HG03521 (cell line): ENCODE data around the gene GASK1A.

Experiments
- ATAC-seq: cut with Tn5 transposase; IDR thresholded peaks from one replicate; pipeline ENCODE4 v1.9.1; 2021; ENCODE audit warnings: mild to moderate bottlenecking, moderate library complexity; ENCODE audit not compliant: unreplicated experiment

GASK1A gene

DNA sequence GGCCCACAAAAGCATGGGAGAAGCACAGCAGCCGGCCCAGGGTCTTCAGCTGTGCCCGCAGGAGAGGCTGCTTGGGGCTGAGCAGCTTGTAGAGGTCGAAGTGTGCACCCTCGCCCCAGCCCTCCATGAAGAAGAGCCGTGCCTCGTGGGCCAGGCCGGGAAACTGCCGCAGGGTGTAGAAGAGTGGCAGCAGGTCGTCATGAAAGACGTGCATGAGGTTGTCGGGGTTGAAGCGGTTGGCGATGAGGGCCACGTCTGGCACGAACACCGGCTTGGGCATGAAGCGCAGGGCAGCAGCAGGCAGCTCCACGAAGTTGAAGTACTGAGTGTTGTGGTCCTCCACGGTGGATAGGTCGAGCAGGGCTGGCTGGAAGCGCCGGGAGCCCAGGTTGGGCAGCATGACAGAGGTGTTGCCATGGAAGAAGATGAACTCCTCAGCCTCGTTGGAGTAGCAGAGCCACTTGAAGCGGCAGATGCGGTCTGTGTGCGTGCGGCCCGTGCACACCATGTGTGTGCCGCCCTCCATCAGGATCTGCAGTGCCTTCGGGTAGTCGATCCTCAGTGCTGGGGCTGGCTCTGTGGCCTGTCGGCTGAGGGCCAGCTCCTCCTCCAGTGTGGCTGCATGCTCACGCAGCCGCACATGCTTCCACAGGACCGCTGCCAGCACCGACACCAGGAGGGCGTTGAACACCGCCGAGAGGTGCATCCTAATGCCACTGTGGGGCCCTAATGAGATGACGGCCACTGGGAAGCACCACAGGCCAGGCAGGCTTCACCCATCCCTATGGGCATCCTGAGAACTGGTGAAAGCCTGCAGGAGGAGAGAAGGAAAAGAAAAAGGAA lies 101.8 kb downstream of the GASK1A start:
- ATAC-seq = no peak

DNA sequence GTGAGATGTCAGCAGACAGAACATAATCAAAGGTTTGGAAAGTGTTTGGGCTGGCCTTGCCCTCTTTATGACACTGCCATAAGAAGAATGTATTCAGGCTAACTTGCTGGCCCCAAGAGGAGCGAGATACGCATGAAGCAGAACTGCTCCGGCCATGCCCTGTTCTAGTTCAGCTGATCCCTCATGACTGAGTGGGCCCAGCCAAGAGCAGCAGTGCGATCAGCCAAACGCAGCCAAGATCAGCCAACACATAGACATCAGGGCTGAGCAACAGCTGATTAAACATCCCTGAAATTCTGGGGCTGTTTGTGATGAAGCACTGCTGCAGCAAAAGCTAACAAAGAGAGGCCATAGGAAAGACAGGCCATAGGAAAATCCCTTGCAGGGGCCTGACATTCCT lies 102.7 kb downstream of the GASK1A start:
- no peak for ATAC-seq

DNA sequence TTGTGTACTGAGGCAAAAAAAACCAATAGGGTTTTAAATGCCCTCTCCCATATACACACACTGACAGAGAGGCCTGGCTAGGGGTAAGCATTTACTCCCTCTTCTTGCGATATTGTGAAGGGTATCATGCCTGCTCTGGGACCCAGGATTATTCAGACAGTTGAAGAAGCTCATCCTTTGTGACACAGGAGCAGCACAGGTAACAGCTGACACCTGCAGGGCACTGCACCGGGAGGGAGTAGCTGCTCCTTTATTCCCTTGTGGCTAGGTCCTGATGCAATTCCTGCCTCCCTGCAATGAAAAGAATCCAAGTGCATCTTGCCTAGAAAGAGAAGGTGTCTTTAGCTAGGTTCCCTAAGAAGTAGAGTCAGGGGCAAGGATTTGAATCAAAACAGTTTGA lies 103.3 kb downstream of the GASK1A start:
- ATAC-seq = no peak

GRCh38 chr3:43086460-43087165 lies 107.5 kb downstream of the GASK1A start:
- no peak for ATAC-seq

DNA sequence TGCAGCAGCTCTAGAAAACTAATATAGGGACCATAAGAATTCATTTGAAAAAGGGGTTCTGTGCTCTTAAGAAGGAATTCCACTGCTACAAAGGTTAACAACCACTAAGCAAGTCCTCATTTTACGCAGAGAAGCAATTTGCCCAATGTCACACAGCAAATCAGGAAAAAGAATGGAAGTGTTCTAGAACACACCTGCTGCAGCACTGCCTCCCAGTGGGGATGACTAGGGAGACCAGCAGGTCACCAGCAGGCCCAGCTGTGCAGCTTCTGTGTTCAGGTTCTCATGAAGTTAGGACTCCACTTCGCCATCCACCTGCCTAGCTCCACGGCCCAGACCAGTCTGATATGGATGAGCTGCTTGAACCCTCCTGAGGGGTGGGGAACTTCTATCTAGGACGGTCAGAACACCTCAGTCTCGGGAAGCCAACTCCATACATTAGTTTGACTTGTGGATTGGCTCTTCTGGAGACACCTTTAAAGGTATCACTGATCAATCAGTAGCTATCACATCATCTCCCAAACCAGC lies 108.2 kb downstream of the GASK1A start:
- ATAC-seq = no peak

DNA sequence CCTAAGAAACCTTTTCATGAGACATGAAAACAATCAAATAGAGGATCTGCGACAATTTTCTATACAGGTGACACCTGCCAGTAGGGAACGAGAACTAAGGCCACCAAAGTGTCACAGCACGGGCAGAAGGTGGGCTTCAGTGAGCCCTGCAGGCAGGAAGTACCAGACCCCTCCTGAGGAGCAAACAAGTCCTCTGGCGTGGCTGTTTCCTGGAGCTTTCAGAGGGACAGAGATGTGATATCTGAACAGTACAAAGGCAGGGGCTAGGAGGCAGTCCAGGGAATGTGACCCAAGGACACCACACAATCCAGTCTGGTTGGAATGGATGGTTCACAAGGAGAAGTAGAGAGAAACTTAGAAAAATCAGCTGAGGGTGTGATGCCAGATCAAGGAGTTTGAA lies 110.0 kb downstream of the GASK1A start:
- no peak for ATAC-seq

DNA sequence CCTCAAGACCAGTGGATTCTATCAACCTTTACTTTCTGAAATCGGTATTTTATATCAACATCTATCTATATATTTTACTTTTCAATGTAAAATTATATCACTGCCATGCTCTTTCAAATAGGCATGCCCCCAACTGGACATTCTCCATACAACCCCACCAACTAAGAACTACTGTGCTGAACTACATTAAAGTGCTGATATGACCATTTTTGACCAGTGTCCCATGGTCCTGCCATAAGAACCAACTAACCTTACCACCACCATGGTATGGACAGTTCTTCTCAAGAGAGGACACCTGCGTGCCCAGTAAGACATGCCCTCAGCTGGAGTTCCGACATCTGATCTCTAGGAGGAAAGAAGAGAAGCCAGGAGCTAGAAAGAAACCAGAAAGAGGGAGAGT lies 111.1 kb downstream of the GASK1A start:
- ATAC-seq = no peak

GRCh38 chr3:43091481-43091880 lies 112.4 kb downstream of the GASK1A start:
- no peak for ATAC-seq

- no peak for ATAC-seq
These were observed 113.9 kb downstream of the GASK1A start for GRCh38 chr3:43093006-43093405.

DNA sequence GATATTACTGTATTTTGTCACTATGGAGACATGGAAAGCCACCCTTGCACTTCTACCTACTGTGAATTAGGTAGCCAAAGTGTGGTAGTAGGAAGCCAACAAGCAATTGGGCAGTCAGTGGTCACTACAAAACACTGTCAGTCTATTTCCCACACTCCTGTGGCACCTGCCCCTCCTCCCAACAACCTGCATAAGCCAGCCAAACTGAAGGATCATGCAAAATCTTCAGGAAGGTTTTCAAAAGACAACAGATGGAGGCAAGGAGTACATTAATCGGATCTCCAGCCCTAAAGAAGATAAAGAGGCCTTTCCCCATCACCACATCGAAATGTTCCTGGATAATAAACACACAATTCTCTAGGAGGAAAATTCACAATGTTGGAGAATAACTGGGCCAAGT lies 114.9 kb downstream of the GASK1A start:
- no peak for ATAC-seq

- no peak for ATAC-seq
These were observed 115.3 kb downstream of the GASK1A start for GRCh38 chr3:43094381-43094780.

DNA sequence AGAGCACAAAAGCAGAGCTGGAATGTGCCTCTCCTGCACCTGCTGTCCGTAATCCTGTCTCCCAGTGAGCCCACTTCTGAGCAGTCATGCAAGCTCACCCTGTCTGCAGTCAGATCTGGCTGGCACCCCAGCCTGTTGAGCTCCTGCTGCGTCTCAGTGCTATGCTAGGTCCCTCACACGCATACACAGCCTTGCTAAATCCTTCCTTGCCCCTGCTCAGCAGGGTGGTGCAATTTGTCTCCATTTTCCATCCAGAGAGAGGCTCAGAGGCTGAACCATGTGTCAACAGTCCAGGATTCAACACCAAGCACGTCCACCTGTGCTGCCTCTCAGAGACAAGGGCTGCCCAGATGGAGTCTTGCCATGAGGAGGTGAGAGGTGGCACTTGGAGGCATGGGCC lies 115.7 kb downstream of the GASK1A start:
- ATAC-seq = no peak

DNA sequence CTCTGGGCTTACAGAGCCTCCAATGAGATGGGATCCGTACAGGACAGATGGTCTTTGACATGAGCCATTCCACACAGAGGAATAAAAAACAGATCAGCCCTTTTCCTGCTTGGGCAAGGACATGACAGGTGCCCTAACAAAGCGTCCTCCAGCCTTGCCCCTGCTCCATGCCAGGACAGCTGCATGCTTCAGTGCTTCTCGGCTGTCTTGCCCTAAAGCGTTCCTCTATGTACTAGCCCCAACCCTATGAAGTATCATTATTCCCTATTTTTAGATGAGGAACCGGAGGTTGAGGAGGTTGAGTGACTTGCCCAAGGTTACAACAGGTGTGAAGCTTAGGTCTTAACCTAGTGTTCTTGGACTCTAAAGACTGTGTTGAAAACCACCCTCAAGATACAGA lies 116.3 kb downstream of the GASK1A start:
- no peak for ATAC-seq

GRCh38 chr3:43096761-43097160 lies 117.7 kb downstream of the GASK1A start:
- ATAC-seq = no peak

DNA sequence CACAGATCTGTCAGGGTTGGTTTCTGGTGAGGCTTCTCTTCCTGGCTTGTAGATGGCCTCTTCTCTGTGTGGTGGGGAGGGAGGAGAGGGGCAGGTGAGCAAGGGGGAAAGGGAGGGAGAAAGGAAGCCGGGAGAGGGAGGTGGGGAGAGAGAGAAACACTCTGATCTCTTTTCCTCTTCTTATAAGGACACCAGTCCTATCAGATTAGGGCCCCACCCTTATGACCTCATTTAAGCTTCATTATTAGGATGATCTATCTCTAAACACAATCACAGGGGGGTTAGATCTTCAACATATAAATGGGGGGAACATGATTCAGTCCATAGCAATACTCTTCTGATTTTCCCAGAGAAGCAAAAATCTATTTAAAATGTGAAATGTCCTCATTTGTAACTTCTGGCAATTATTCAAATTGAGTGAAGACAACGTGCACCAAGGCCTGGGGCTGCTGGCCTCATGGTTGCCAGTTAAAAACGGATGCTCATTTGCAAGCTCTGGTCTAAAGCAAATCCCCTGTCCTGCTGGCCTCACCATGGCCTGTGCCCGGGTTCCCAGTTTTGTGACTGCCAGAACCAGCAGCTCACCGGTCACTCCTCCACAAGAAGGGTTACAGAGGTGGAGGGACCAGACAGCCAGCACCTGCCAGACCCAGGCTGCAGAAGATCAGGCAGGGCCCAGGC lies 118.4 kb downstream of the GASK1A start:
- no peak for ATAC-seq

GRCh38 chr3:43098761-43099160 lies 119.7 kb downstream of the GASK1A start:
- no peak for ATAC-seq

DNA sequence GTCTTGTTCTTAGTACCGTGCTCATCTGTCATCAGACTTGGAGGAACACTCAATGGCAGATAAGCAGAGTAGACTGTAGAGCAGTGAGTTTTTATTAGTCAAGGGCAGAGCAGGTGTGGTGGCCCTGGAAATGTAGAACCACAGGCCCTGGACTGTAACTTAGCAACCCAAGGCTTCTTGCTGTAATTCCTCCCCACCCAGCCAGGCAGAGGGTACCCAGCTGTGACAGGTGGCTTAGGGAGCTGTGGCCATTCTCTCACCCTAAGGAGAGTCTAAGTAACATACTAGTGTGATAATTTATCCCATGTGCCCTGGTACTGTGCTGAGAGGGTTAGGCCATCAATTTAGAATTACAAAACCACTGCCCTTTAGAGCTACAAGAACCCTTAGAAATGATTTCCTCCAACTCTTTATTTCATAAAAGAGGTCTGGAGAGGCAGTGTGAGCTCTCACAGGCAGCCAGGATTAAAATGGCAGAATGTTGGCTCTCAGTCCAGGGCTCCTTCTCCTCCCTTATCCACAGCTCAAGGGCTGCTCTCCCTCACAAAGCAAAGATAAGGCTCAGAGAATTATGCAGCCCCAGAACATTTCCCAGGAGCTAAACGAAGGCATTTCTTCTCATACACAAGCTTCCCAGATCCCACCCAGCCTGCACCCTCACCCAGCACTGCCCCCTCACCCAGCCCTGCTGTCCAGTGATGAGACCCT lies 123.8 kb downstream of the GASK1A start:
- ATAC-seq = no peak

DNA sequence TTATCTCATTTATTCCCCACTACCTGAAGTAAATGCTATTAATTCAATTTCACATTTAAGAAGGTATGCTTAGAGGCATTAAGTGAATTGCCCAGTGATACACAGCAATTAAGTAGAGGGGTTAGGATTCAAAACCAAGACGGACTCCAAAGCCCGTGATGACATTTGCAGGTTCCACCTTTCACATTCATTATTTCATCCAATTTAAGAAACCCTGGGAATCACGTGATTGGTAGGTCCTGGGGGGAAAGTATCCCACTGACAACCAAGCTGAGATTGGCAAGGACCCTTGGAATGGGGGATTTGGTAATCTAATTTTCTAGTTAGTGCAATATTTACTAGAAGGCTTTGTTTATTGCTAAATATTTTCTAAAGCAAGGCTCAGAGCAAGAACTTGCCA lies 124.9 kb downstream of the GASK1A start:
- ATAC-seq = no peak

DNA sequence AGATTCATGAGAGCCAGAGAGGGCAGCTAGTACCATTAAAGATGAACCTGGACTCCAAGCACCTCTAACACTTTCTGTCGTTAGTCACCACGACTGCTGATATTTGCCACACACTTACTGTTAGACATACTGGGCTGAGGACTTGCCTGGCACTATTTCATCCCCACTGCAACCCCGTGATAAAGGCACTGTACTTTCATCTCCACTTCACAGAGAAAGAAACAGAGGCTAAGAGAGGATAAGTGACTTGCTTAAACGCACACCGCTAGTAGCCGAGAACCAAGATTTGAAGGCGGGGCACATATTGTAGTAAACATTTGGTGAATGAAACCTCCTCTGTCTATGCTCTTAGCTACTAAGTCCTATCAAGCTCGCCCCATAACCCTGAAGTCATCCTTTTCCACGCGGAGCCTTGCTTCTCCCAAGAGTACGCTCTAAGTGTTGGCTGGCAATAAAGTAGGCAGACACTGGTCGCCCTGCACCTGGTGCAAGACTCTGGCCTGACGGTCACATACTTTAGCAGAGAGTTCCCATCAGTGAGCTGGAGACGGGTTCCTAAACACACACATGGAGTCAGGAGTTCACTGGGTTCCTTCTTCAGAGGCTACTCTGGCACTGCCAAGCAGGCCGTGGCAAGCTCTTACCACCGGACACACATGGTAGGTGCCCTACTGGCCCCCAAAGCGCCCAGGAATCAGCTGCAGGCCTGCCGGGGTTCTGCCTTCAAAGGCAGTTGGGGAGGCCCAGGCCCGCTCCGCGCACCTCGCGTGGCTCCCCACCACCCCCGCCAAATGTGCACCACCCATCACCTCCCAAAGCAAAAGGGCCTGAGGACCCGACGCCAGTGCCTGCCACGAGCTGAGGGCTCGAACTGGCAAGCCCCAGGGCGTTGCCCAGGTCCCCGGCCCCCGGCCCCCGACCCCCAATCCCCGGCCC lies 125.8 kb downstream of the GASK1A start:
- no peak for ATAC-seq
